ENCODE data around the gene NOS1AP. TPM values are rescaled to one million over a fixed set of nuclear protein-coding genes. Genes with fewer than 3 reads are reported as not detected.

The NOS1AP gene
- total RNA-seq, 1 experiment from 2014 or later: 2.6 TPM

- intact Hi-C loops (cut with micrococcal nuclease): no loop called here
- no peaks in the 10 kb centered on the region for H3K36me3 ChIP-seq (ENCODE audit: low read depth, low read length)
- no peaks in the 10 kb centered on the region for H3K9me3 ChIP-seq (ENCODE audit: low read length)
- ATAC-seq: no peak
- no peak overlapping the region for H3K4me3 ChIP-seq (ENCODE audit: low read length)
- H3K4me2 ChIP-seq (ENCODE audit: low read length): no peak overlapping the region
- H3K9me2 ChIP-seq (replicated peaks; ENCODE audit: low read length): no peaks in the 10 kb centered on the region
- no peaks in the 10 kb centered on the region for H3K79me2 ChIP-seq (ENCODE audit: low read length)
- DNase-seq: no peak
- BruUV-seq (replicated peaks): no TSS peak
- ChIA-PET CTCF (no interaction called here), POLR2A (ENCODE audit: unreplicated experiment) (no interaction called here)
- H2AFZ ChIP-seq (ENCODE audit: low read length): no peak overlapping the region
- peaks cover 12% of the 10 kb centered on the region for H3K4me1 ChIP-seq (ENCODE audit: insufficient read depth, low read length)
- H3K27ac ChIP-seq (ENCODE audit: low read length): no peak overlapping the region
- no peaks in the 10 kb centered on the region for H3K27me3 ChIP-seq (ENCODE audit: low read length)
- H4K20me1 ChIP-seq (ENCODE audit: low read length): no peaks in the 10 kb centered on the region
- no peaks in the 10 kb centered on the region for H3F3A ChIP-seq (ENCODE audit: low read length, unreplicated experiment)
- H3K9ac ChIP-seq (ENCODE audit: low read length): no peak overlapping the region
- TF ChIP-seq CTCF (conservative IDR thresholded peaks at IDR 0.05; ENCODE audit: low read depth, low read length): no peak
- TF ChIP-seq EZH2phosphoT487 (IDR thresholded peaks at IDR 0.05; ENCODE audit: borderline replicate concordance, low read length): no peak
- no peak for TF ChIP-seq EZH2 (IDR thresholded peaks at IDR 0.05; ENCODE audit: low read length, unreplicated experiment)
These were observed 228.8 kb downstream of the NOS1AP start for GRCh38 chr1:162298266-162298665.

- ChIA-PET CTCF (no interaction called here), POLR2A (ENCODE audit: unreplicated experiment) (no interaction called here)
- no peak overlapping the region for H3K9ac ChIP-seq (ENCODE audit: low read length)
- H3K36me3 ChIP-seq (ENCODE audit: low read depth, low read length): no peaks in the 10 kb centered on the region
- no peak for TF ChIP-seq EZH2 (IDR thresholded peaks at IDR 0.05; ENCODE audit: low read length, unreplicated experiment)
- TF ChIP-seq EZH2phosphoT487 (IDR thresholded peaks at IDR 0.05; ENCODE audit: borderline replicate concordance, low read length): no peak
- peaks cover 17% of the 10 kb centered on the region for H3K4me1 ChIP-seq (ENCODE audit: insufficient read depth, low read length)
- BruUV-seq (replicated peaks): no TSS peak
- no peak overlapping the region for H3K4me3 ChIP-seq (ENCODE audit: low read length)
- H2AFZ ChIP-seq (ENCODE audit: low read length): no peak overlapping the region
- H3F3A ChIP-seq (ENCODE audit: low read length, unreplicated experiment): no peaks in the 10 kb centered on the region
- H4K20me1 ChIP-seq (ENCODE audit: low read length): no peaks in the 10 kb centered on the region
- no peak overlapping the region for H3K4me2 ChIP-seq (ENCODE audit: low read length)
- H3K9me3 ChIP-seq (ENCODE audit: low read length): no peaks in the 10 kb centered on the region
- DNase-seq (no peak), ATAC-seq (no peak)
- H3K27ac ChIP-seq (ENCODE audit: low read length): no peak overlapping the region
- H3K79me2 ChIP-seq (ENCODE audit: low read length): no peaks in the 10 kb centered on the region
- H3K9me2 ChIP-seq (replicated peaks; ENCODE audit: low read length): no peaks in the 10 kb centered on the region
- intact Hi-C loops (cut with micrococcal nuclease): no loop called here
- no peaks in the 10 kb centered on the region for H3K27me3 ChIP-seq (ENCODE audit: low read length)
These were observed 229.5 kb downstream of the NOS1AP start for GRCh38 chr1:162299018-162299417.

- Histone ChIP-seq H3K9me3 (ENCODE audit: low read length) (no peaks in the 10 kb centered on the region), H4K20me1 (ENCODE audit: low read length) (no peaks in the 10 kb centered on the region), H3K4me2 (ENCODE audit: low read length) (no peak overlapping the region), H3F3A (ENCODE audit: low read length, unreplicated experiment) (no peaks in the 10 kb centered on the region), H3K4me3 (ENCODE audit: low read length) (no peak overlapping the region), H3K4me1 (ENCODE audit: insufficient read depth, low read length) (peaks cover 20% of the 10 kb centered on the region), H3K27me3 (ENCODE audit: low read length) (no peaks in the 10 kb centered on the region), H3K27ac (ENCODE audit: low read length) (no peak overlapping the region), H3K9me2 (replicated peaks; ENCODE audit: low read length) (no peaks in the 10 kb centered on the region), H3K79me2 (ENCODE audit: low read length) (no peaks in the 10 kb centered on the region), H2AFZ (ENCODE audit: low read length) (no peak overlapping the region), H3K9ac (ENCODE audit: low read length) (no peak overlapping the region), H3K36me3 (ENCODE audit: low read depth, low read length) (no peaks in the 10 kb centered on the region)
- ChIA-PET POLR2A (ENCODE audit: unreplicated experiment) (no interaction called here), CTCF (no interaction called here)
- DNase-seq (no peak), ATAC-seq (no peak)
- intact Hi-C loops (cut with micrococcal nuclease): no loop called here
- TF ChIP-seq CTCF (conservative IDR thresholded peaks at IDR 0.05; ENCODE audit: low read depth, low read length): no peak
- TF ChIP-seq EZH2phosphoT487 (IDR thresholded peaks at IDR 0.05; ENCODE audit: borderline replicate concordance, low read length): no peak
- no peak for TF ChIP-seq EZH2 (IDR thresholded peaks at IDR 0.05; ENCODE audit: low read length, unreplicated experiment)
- BruUV-seq (replicated peaks): no TSS peak
These were observed 230.8 kb downstream of the NOS1AP start for GRCh38 chr1:162300057-162300917.
